Spleen (tissue), 11 donors: ENCODE results near the gene PTPRG. TPM values are rescaled to one million over a fixed set of nuclear protein-coding genes. Genes with fewer than 3 reads are reported as not detected.

Experiments
- DNase-seq: peaks from one replicate; pipeline ENCODE4 v3.0.0-alpha.2; 2020
- H3K27ac ChIP-seq, 8 donors: fragments of 200-600 bp; sonication (generic) in 7 of 8; 1 replicate in 4 of 8; 2 replicates in 4 of 8; pipeline versions ENCODE4 v1.5.0 to v1.8.0; 2016 to 2021; ENCODE audit warnings: inconsistent platforms in 4 of 8, mild to moderate bottlenecking in 4 of 8, moderate library complexity in 1 of 8
- H3K27me3 ChIP-seq, 7 donors: fragments of 200-600 bp; sonication (generic) in 6 of 7; replicated peaks in 1 of 7; 1 replicate in 4 of 7; 2 replicates in 3 of 7; pipeline versions ENCODE4 v1.5.0 to v1.8.0; 2016 to 2021; ENCODE audit warnings: inconsistent platforms in 3 of 7, mild to moderate bottlenecking in 1 of 7
- H3K36me3 ChIP-seq, 6 donors: fragments of 200-600 bp; sonication (generic) in 5 of 6; 1 replicate in 4 of 6; 2 replicates in 2 of 6; pipeline versions ENCODE4 v1.5.0 to v1.8.0; 2016 to 2021; ENCODE audit warnings: inconsistent platforms in 2 of 6
- H3K4me1 ChIP-seq, 6 donors: fragments of 200-600 bp; sonication (generic) in 5 of 6; 1 replicate in 3 of 6; 2 replicates in 3 of 6; pipeline versions ENCODE4 v1.5.0 to v1.8.0; 2016 to 2021; ENCODE audit warnings: inconsistent platforms in 3 of 6
- H3K4me3 ChIP-seq, 8 donors: fragments of 200-600 bp; sonication (generic) in 7 of 8; 1 replicate in 4 of 8; 2 replicates in 4 of 8; pipeline versions ENCODE4 v1.5.0 to v1.8.0; 2016 to 2021; ENCODE audit warnings: inconsistent platforms in 4 of 8, mild to moderate bottlenecking in 4 of 8, moderate library complexity in 2 of 8
- H3K9me3 ChIP-seq, 8 donors: fragments of 200-600 bp; sonication (generic) in 7 of 8; 1 replicate in 4 of 8; 2 replicates in 4 of 8; pipeline versions ENCODE4 v1.5.0 to v1.8.0; 2016 to 2021; ENCODE audit warnings: inconsistent platforms in 4 of 8
- POLR2A ChIP-seq, 3 donors: fragments of 450-650 bp; IDR thresholded peaks; one replicate each; pipeline ENCODE4 v1.5.1; 2017; ENCODE audit warnings: antibody characterized with exemption in 3 of 3, mild to moderate bottlenecking in 1 of 3
- POLR2AphosphoS5 ChIP-seq, 3 donors: sonication (generic); formaldehyde crosslinking; IDR thresholded peaks; one replicate each; pipeline ENCODE4 v1.5.1; 2017; ENCODE audit warnings: antibody characterized with exemption in 3 of 3
- WGBS, 5 donors: extraction: QIAGEN DNeasy Blood & Tissue Kit in 3 of 5; methylation state at CpG; one replicate each; pipeline versions ENCODE4 v1.1.5 to v1.1.7; 2013 to 2018; 5-methylcytosine and 5-hydroxymethylcytosine counted together
- intact Hi-C: fragments of 100-400 bp; cut with DNase I; formaldehyde crosslinking; loops from one replicate; pipeline ENCODE4 v1.15.0; 2023; ENCODE audit warnings: low total_unique reads
- polyA plus RNA-seq, 3 donors: library from polyadenylated mRNA; stranded (reverse); fragments of 200-250 nt; gene quantifications; one replicate each; pipeline ENCODE4 v1.2.1, GENCODE V29; 2013
- total RNA-seq, 7 donors: library from RNA; depleted of rRNA in 3 of 7; stranded (reverse); fragments of >200 nt in 3 of 7; fragmentation: NEBNext Ultra II Directional in 4 of 7; extraction: Animal tissue kit (Norgen Biotek cat#: 25700) in 4 of 7; gene quantifications; one replicate each; pipeline versions ENCODE4 v1.1.0 to v1.2.1, GENCODE V29; 2016 to 2021
- TF ChIP-seq, protein P1 (sequence below), 11 experiments: fragments of 200-600 bp in 7 of 11; fragments of 450-650 bp in 4 of 11; sonication (generic) in 4 of 11; IDR thresholded peaks in 8 of 11; conservative IDR thresholded peaks in 3 of 11; 1 replicate in 7 of 11; 2 replicates in 4 of 11; pipeline versions ENCODE4 v1.4.0 to v1.8.0; 2016 to 2021; ENCODE audit warnings: antibody characterized with exemption in 11 of 11, inconsistent platforms in 4 of 11, mild to moderate bottlenecking in 1 of 11
- donor health status: healthy with polysubstance abuse.
- donor health status: DM: no; HTN: no; CAD: no; lungs with moderate emphysema.
- donor health status: DM: no; HTN: no; CAD: no.
- donor health status: Bipolar disorder and iron deficiency.
- donor health status: healthy.
- donor health status: DM: no; HTN: no; CAD: no.
- donor health status: DM: yes; HTN: yes; CAD: no.

Gene PTPRG
- total and polyA plus RNA-seq, 10 donors = 0.89 to 77.0 (median 34.5) TPM

DNA sequence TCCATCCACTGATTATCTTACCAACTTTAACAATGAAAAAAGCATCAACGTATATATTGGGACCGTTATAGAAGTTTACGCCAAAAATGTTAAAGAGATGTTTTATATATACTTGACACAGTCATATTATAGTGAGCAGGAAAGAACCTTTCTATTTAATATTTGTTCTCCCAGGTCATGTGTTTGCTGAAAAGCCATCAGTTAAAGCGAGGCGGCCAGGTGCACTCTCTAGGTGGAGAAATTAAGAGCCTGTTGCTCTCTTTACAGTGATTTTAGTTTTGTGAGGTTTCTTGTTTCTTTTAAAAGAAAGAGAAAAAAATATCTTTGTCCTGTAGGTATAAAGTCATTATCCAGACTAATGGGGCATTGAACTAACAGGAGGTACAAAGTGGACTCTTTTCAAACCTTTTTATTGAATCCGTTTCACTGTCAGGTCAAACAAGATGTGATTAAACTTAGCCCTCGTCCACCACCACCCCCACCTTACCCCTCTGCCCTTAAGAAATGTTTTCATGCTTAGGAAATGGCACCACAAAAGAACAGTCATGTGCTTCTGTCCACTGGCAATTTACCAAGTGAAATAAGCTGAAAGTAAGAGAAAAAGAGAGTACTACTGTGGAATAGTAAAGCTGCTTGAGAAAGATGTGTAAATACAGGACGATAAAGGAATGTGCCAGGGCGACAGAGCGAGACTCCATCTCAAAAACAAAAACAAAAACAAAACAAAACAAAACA is 279.9 kb downstream of the PTPRG start:
- TF ChIP-seq POLR2AphosphoS5 (IDR thresholded peaks at IDR 0.05) = no peak
- TF ChIP-seq, protein P1, sequence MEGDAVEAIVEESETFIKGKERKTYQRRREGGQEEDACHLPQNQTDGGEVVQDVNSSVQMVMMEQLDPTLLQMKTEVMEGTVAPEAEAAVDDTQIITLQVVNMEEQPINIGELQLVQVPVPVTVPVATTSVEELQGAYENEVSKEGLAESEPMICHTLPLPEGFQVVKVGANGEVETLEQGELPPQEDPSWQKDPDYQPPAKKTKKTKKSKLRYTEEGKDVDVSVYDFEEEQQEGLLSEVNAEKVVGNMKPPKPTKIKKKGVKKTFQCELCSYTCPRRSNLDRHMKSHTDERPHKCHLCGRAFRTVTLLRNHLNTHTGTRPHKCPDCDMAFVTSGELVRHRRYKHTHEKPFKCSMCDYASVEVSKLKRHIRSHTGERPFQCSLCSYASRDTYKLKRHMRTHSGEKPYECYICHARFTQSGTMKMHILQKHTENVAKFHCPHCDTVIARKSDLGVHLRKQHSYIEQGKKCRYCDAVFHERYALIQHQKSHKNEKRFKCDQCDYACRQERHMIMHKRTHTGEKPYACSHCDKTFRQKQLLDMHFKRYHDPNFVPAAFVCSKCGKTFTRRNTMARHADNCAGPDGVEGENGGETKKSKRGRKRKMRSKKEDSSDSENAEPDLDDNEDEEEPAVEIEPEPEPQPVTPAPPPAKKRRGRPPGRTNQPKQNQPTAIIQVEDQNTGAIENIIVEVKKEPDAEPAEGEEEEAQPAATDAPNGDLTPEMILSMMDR (IDR thresholded peaks at IDR 0.05 in 8 of 11, conservative IDR thresholded peaks at IDR 0.05 in 3 of 11) = no peak
- no peak for TF ChIP-seq POLR2A (IDR thresholded peaks at IDR 0.05)
- no peak overlapping the region for H3K27ac ChIP-seq

DNA sequence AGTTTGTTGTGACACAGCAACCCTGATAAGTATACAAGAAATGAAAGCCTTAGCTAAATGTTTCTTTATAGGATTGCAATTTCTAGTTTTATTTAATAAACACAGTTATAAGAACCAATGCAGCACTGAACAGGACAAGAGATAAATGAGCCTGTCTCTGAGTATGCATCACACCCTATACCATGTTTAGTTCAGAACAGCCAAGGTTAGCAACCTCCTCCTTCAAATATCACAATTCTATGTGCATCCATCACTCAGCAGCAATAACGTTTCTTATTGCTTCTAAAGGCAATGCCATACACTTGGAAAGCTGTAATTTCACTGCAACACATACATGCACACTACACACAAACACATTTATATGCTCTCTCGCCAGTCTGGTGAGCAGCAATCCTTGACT is 280.6 kb downstream of the PTPRG start:
- Histone ChIP-seq H3K4me3 (no peak overlapping the region), H3K27me3 (no peaks in the 10 kb centered on the region), H3K4me1 (peaks cover 0 to 7% (median 0%) of the 10 kb centered on the region in 6 donors), H3K36me3 (no peaks in the 10 kb centered on the region), H3K27ac (no peak overlapping the region), H3K9me3 (no peaks in the 10 kb centered on the region)
- TF ChIP-seq, protein P1 (IDR thresholded peaks at IDR 0.05 in 8 of 11, conservative IDR thresholded peaks at IDR 0.05 in 3 of 11) = no peak
- no peak for TF ChIP-seq POLR2AphosphoS5 (IDR thresholded peaks at IDR 0.05)
- no peak for TF ChIP-seq POLR2A (IDR thresholded peaks at IDR 0.05)
- no peak for DNase-seq
- 62 to 78% (median 75%) methylated on average over 2 of the region's 2 CpGs for WGBS, 5 donors
- intact Hi-C loops = no loop called here

More for the DNA sequence above, 279.9 kb downstream of the PTPRG start:
- H3K4me1 ChIP-seq = peaks cover 0 to 6% (median 0%) of the 10 kb centered on the region in 6 donors
- no peaks in the 10 kb centered on the region for H3K9me3 ChIP-seq
- no peak overlapping the region for H3K4me3 ChIP-seq
- WGBS, 5 donors = 81 to 87% (median 84%) methylated on average over 10 of the region's 10 CpGs
- H3K36me3 ChIP-seq = no peaks in the 10 kb centered on the region
- no peaks in the 10 kb centered on the region for H3K27me3 ChIP-seq
- intact Hi-C loops = no loop called here
- no peak for DNase-seq

DNA sequence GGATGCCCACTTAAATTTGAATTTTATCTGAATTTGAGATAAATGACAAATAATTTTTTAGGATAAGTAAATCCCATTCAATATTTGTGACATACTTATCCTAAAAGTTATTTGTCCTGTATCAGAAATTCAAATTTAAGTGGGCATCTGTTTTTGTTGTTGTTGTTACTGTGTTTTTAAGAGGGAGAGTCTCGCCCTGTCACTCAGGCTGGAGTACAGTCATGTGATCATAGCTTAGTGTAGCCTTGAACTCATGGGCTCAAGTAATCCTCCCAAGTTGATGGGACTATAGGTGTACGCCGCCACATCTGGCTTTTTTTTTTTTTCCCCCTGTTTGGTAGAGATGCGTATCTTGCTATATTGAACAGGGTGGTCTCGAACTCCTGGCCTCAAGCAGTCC is 283.0 kb downstream of the PTPRG start:
- DNase-seq = no peak
- Histone ChIP-seq H3K27ac (no peak overlapping the region), H3K4me3 (no peak overlapping the region), H3K4me1 (peaks cover 4 to 26% (median 11%) of the 10 kb centered on the region in 6 donors), H3K9me3 (no peaks in the 10 kb centered on the region), H3K36me3 (no peaks in the 10 kb centered on the region), H3K27me3 (no peaks in the 10 kb centered on the region)
- TF ChIP-seq, protein P1 (IDR thresholded peaks at IDR 0.05 in 8 of 11, conservative IDR thresholded peaks at IDR 0.05 in 3 of 11) = no peak
- TF ChIP-seq POLR2AphosphoS5 (IDR thresholded peaks at IDR 0.05) = no peak
- TF ChIP-seq POLR2A (IDR thresholded peaks at IDR 0.05) = no peak
- 88 to 95% (median 94%) methylated on average over 5 of the region's 5 CpGs for WGBS, 5 donors
- intact Hi-C loops = no loop called here

DNA sequence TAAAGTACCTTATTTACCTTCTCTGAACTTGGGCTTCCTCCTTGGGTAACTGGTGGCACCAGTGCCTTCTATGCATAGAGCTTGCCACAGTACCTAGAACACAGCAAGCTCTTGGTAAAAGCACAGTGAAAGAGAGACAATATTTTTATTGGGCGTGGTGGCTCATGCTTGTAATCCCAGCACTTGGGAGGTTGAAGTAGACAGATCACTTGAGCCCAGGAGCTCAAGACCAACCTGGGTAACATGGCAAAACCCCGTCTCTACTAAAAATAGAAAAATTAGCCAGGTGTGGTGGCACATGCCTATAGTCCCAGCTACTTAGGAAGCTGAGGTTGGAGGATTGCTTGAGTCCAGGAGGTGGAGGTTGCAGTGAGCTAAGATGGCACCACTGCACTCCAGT is 285.1 kb downstream of the PTPRG start:
- TF ChIP-seq POLR2A (IDR thresholded peaks at IDR 0.05) = no peak
- TF ChIP-seq POLR2AphosphoS5 (IDR thresholded peaks at IDR 0.05) = no peak
- TF ChIP-seq, protein P1 (IDR thresholded peaks at IDR 0.05 in 8 of 11, conservative IDR thresholded peaks at IDR 0.05 in 3 of 11) = no peak

More for the DNA sequence above, 285.1 kb downstream of the PTPRG start:
- DNase-seq = no peak
- WGBS, 5 donors = 76 to 100% (median 88%) methylated on average over 2 of the region's 2 CpGs
- Histone ChIP-seq H3K4me3 (no peak overlapping the region), H3K9me3 (no peaks in the 10 kb centered on the region), H3K27me3 (no peaks in the 10 kb centered on the region), H3K4me1 (peaks cover 4 to 34% (median 16%) of the 10 kb centered on the region in 6 donors), H3K36me3 (no peaks in the 10 kb centered on the region), H3K27ac (peak overlapping the region in 1 of 8 donors; percentile 72)
- intact Hi-C loops = no loop called here
